Hindlimb muscle (tissue), 1 donor: ENCODE results near the gene SLC15A4. TPM values are rescaled to one million over a fixed set of nuclear protein-coding genes. Genes with fewer than 3 reads are reported as not detected.
"Not testable (repeated sequence)": the region's sequence is repeated elsewhere in the genome, so short reads cannot be mapped to it uniquely, and the experiment has no call there.

Source experiments
- DNase-seq: peaks from one replicate; pipeline ENCODE4 v3.0.0-alpha.2; 2013
- polyA plus RNA-seq: library from polyadenylated mRNA; unstranded; fragments of 120-200 nt; gene quantifications from one replicate; pipeline ENCODE4 v1.2.1, GENCODE V29; 2013; ENCODE audit not compliant: insufficient read length

SLC15A4 gene
- polyA plus RNA-seq, 1 donor: 24.5 TPM

DNA sequence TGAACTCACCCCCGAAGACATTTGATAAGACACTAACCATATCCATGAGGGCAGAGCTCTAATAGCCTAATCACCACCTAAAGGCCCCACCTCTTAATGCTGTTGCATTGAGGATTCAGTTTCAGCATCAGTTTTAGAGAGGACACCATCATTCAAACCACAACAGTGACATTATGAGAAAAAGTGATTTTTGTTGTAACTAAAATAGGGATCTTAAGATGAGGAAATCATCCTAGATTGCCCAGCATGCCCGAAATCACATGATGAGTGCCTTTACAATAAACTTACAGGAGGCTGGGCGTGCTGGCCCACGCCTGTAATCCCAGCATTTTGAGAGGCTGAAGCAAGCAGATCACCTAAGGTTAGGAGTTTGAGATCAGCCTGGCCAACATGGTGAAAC, 19.8 kb upstream of the SLC15A4 start:
- DNase-seq: no peak

DNA sequence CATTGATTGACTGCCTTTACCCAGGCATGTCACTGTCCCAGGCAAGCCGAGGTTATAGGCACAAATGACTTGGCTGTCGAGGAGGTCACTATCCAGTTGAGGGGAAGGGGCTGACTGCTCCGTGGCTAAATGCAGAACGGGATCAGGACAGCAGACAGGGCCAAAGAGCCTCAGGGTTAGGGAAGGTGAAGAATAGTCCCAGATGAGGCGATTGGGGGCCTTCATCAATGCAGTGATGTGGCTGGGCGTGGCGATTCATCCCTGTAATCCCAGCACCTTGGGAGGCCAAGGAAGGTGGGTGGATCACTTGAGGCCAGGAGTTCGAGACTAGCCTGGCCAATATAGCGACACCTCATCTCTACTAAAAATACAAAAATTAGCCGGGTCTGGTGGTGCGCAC, 18.8 kb upstream of the SLC15A4 start:
- no peak for DNase-seq

DNA sequence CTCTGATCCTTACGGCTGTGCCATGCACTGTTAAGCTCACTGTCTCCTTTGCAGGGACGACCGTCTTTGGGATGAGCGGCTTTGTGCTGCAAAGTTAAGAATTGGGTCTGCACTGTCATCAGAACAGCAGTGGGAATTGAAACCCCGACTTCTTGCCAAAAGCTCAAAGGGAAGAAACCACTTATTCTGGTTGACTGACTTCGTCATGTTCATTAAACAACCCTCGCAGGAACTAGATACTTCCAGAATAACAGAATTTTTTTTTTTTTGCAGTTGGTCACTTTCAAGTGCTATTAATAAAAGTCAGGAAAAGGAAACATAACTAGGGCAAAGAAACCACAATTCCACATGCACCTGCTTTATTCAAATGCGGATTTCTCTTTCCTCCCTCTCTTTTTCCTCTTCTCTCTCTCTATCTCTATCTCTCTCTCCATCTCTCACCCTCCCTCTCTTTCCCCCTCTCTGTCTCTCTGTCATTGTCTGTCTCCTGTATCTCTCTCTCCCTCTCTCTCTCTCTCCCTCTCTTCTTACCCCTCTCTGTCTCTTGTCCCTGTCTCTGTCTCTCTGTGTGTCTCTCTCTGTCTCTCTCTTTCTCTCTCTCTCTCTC, 17.2 kb upstream of the SLC15A4 start:
- no peak for DNase-seq

DNA sequence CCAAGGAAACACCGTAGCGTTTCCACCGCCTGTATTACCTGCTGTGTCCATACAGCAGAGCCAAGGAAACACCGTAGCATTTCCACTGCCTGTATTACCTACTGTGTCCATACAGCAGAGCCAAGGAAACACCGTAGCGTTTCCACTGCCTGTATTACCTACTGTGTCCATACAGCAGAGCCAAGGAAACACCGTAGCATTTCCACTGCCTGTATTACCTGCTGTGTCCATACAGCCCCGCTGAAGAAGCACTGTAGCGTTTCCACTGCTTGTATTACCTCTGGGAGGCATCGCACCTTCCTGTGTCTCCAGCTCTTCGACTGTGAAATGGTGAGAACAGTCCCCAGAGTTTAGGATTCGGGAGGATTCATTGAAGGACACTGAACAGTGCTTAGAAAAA, 16.1 kb upstream of the SLC15A4 start:
- not testable (repeated sequence) for DNase-seq

DNA sequence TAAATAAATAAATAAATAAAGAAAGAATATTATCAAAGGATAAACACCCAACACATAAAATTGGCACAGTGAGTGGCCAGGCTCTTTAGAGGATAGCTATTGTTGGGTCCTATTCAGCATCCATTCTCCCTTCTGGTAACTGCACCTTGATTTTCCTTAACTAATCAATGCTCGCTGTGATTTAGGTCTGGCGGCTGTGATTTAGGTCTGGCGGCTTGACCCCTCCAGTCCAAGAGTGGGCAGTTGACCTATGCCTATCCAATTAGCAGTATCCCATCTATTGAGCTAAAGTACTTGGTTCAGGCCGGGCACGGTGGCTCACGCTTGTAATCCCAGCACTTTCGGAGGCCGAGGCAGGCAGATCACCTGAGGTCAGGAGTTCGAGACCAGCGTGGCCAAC, 9.7 kb upstream of the SLC15A4 start:
- no peak for DNase-seq

DNA sequence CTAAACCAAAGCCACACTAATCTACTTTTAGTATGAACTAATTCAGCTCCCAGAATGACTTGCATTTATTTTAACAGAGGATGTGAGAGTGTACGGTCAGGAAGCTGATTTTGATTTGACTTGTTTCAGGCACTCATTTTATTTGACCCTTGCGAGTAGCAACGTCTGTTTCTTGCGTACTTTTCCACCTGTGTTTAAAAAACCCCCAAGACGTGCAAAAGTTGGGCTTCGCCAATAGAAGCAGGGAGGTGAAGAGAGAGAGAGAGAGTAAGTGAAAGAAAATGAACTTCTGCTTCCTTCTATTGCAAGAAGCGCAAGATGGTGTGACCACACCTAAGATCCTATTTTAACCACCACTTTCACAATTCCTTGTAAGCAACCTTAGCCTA, 6.7 kb upstream of the SLC15A4 start:
- DNase-seq: no peak

DNA sequence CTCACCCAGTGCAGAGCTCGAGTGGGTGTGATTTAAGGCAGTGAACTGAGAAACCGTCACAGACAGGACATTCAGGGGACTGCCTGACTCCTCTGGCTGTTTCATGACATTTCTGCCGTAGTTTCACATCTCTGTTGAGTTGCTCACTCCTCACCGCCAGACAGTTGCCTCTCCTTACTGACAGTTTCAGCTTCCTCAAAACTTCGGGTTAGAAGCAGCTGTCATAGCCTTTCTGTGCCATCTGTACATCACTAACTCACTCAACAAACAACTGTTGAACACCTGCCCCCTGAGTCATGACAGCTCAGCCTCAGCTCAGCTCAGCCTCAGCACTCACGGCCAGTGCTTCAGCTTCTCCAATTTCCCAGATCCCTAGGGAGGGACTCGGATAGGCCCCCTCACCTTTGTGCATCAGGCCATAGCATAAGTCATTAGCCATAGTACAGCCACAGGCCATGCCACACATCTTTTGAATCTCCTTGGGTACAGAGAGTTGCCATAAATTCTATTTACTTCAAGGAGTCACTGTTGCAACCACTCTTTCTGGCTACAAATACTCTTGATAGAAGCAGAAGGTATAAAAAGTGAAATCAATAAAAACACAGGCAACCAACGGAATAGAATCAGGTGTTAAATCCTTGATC, 6.2 kb upstream of the SLC15A4 start:
- no peak for DNase-seq

DNA sequence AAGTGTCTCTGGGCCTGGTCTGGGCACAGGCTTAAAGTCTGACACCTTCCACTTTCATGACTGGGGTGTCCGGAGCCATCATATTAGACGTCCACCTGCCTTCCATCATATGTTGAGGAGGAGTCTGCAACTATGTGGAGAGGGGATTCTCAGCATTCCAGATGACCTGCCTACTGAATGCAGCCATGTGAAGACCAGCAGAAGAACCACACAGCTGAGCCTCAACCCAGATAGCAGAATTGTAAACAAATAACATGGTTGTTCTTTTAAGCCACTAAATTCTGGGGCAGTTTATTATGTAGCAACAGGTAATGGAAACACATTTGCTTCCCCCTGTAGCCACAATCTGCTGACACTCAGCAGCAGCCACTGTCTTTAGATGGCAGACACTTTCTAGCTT, 4.0 kb upstream of the SLC15A4 start:
- DNase-seq: no peak

DNA sequence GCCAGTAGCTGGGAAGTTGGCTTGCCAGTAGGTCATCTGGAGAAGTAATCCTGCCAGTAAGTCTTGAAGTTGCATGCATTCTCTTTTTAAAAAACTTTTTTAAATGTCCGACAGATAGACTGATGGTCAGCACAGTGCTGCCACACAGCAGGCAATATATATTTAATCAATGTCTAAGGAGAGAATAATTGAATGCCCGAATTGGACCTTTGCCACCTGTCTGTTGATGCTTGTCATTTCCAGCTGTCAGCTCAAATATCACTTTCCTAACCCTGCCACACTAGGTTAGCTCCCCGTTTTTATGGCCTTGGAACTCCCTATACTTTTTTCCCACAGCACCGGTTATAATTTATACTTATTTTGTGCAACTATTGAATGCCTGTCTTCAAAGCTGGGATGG, 2.1 kb upstream of the SLC15A4 start:
- DNase-seq: no peak

DNA sequence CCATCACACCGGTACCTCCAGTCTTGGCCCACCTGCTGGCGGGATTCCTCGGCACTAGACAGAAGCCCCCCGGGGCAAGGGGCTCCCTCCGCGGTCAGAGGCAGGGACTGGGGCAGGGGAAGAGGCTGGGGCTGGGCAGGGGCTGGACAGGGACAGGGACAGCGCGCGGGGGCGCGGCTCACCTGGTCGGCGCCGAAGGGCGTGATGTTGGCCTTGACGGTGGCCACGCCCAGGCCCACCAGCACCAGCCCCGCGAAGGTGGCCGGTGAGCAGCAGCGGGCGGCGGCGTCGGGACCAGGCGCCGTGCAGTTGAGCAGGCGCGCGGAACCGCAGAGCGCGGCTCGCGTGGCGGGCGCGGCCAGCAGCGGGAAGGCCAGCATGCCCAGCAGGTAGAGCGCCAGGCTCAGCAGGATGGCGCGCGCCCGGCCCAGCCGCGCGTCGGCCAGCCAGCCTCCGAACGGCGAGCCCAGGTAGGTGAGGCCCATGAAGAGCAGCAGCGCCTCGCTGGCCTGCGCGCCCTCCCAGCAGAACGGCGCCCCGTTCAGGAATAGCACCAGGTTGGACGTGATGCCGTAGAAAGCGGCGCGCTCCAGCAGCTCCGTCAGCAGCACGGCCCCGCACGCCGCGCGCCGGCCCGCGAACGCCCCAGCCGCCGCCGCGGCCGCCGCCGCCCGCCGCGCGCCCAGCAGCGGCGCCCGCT, 392 bp downstream of the SLC15A4 start:
- no peak for DNase-seq

DNA sequence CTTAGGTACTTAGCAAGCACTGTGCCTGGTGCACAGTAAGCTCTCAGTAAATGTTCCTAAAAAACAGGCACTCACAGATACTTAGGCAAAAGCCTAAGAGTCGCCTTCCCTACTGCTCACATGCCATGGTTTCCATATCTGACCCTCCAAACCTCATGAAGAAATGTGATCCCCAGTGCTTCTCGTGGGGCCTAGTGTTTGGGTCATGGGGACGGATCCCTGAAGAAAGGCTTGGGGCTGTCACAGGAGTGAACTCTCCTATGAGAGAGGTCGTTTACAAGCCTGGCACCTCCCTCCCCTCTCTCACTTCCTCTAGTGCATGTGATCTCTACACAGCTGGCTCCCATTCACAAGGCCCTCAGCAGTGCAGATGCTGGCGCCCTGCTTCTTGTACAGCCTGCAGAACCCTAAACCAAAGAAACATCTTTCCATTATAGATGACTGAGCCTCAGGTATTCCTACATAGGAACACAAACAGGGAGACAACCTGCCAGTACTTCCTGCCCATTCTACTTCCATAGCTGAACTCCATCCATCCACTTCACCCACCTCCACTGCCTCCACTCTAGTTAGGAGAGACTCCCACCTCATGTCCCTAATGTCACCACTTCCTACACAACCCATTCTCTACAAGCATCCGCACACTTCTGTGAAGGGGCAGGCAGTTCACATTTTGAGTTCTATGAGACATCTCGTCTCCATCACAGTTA, 2.9 kb downstream of the SLC15A4 start:
- no peak for DNase-seq

DNA sequence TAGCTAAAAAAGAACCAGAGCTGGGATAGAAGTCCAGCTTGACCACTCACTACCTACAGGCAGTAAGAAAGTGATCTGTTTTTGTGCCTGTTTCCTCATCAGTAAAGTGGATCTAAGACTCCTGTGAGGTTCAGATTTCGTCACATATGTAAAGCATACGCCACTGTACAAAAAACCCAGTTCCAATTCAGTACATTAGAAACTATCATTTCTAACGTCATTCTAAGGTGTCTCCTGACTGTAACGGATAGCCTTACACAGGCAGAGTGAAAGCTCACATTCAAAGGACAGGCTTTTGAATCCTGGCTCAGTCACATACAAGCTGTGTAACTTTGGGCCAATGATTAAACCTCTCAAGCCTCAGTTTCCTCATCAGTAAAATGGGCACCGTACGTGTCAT, 3.5 kb downstream of the SLC15A4 start:
- no peak for DNase-seq

DNA sequence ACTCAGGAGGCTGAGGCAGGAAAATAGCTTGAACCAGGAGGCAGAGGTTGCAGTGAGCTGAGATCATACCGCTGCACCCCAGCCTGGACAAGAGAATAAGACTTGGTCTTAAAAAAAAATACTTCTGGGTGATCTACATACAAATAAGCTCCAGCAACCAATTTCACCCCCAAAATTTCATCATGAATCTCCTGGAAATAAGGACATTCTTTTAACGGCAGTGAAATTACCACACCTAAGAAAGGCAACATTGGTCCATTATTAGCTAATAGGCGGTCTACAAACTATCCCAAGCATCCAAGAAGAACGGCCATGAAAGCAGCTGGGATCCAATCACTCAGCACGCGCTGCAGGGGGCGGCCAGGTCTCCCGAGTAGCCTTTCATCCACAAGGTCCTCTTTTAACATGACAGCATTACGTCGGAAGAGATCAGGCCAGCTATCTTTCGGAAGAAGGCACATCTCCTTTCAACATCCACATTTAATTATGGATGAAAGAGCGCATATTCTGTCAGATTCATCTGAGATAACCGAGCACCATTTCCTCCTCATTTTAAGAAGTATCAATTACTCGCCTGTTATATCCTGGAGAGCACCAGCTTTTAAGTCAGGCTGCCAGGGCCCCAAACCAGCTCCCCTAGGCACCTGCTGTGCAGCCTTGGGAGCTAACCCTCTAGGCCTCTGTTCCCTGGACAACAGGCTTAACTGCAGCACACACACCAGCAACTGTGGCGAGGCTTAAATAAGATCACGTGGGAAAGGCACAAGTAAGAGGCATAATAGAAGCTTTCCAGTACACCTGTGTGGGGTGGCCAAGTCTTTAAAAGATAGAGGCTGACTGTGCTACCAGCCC, 4.2 kb downstream of the SLC15A4 start:
- DNase-seq: no peak

DNA sequence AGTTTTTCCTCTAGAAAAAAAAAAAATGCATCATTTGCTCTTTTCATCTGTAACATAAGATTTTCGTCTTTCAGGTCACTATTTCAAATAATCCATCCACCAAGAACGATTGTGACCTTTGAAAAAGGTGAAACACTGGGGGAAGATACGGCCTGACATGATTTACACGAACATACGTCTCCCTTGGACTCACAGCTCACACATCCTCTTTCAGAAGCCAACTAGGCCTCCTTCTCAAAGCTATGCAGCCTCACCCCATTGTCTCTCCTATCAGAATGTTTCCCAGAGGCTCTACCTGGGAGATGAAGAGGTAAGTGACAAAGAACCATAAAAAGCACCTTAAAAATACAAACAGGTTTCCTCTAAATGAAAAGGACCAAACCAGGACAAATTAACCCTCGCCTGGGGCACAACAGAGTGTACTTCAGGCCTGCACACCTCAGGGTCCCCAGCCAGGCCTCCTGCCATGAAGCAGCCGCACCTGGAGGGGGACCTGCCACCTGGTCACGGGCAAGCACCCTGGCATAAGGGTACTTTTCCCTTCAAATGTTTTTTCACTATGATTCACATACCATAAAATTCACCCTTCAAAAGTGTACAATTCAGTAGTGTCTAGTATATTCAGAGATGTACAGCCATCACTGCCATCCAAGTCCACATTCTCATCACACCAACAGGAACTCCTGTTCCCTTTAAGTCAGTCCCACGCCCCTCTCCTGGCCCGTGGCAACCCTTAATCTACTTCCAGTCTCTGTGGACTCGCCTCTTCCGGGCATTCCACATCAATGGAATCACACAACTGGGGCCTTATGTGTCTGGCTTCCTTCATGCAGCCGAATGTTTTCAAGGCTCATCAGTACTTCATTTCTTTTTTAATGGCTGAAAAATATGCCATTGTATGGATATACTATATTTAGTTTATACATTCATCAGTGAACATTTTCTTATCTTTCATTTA, 5.4 kb downstream of the SLC15A4 start:
- no peak for DNase-seq

DNA sequence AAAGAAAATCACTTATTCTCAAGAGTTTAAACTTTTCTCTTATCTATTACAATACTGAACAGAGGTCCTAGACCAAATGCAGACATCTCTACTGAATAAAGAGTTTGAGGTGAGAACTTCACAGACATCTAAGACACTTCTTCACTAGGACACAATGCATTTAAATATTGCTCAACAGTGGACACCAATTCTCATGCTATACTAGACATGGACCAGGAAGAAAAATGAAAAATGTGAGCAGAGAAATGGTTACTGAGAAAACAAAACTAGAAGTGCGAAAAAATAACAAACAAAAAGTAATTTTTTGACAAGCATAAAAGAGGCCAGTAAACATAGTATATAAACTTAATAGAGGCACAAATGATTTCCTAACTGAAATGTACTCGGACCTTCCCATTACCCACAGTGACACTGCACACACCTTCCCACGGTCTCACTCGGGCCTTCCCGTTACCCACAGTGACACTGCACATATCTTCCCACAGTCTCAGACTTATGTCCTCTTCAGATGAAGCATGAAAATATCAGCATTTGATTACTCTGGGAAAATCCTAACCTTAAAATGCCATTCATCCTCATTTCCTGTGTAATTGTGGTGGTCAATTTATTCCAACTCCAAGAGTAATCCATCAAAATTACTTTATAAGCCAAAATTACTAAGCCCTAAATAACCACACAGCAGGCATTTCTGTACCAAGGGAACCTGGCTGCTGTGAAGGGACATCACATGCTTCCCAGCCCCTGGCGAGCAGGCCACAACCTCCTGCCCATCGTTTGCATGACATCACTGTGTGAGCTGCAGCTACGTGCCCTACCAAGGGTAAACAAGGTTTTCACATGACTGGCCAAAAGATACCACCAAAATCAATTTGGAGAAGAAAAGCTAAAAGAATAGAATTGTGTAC, 6.4 kb downstream of the SLC15A4 start:
- DNase-seq: no peak

DNA sequence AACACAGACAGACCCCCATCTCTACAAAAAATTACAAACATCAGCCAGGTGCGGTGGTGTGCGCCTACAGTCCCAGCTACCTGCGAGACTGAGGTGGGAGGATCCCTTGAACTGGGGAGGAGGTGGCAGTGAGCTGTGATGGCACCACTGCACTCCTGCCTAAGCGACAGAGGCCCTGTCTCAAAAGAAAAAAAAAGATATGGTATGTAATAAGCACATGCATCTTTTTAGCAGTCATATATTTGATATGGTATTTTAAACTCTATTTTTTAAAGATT, 7.2 kb downstream of the SLC15A4 start:
- no peak for DNase-seq

DNA sequence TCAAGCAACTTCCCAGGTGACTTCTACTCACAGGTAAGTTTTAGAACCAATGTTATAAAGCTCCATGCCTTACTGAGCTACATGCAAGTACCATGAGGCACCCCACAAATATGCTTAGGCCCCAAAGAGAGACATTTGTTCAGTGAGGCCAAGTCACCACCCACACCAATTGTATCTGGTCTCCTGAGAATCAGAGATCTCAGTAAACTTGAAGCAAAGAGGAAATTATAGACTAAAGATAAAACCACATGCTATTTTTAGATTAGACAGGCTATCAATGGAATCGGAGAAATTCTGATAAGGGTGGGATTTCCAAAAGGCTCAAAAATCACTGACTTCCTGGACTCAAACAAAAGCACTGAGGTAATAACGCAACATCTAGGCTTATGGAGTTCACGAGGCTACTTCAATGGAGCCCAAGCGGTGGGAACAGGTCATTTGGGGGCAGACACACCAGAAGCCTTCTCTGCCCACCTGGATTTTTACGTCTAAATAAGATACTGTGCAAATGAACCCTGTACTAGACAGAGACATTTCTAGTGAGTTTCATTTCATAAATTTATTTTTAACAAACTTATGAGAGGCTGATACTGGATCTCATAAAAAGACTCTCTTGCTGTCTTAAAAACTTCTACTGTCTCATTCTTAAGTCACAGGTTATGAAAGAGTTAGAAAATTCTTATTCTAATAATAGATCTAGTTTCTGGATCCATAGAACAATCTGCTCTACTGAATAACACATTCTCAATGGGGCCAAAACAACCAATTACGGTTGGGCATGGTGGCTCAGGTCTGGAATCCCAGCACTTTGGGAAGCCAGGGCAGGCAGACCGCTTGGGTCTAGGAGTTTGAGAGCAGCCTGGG, 7.7 kb downstream of the SLC15A4 start:
- no peak for DNase-seq

DNA sequence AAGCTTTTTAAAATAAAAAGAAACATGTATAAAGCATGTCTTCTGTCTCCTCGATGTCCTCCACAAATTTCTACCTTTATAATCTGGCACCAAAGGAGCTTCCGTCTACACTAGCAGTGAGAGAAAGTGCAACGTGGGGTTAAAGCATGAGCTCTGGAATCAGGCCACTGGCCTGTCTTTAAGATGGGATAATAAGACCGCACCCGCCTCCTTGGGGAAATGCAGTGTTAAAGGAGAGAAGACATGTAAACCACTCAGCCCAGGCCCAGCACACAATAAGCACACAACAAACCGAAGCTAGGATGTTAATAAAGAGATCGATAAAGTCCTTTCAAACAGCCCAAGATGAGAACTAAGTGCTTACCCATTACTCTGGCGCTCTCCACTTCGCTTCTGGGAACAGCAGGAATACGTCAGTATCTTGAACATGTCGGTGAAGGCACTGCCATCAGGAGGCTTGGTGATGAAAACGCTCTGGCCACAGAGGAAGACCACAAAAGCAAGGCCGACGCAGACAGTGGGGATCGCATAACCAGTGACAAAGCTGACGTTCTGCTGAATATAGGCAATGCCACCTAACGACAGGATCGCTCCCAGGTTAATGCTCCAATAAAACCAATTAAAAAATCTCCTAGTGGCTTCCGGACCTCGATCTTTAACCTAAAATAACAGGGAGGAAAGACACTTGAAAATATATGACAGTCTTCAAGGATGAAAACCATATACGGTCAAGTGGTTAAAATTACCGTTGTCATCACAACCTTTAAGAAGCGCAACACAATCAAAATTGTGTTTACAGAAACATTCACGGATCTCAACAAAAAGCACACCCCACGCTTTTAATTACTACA, 9.1 kb downstream of the SLC15A4 start:
- no peak for DNase-seq

DNA sequence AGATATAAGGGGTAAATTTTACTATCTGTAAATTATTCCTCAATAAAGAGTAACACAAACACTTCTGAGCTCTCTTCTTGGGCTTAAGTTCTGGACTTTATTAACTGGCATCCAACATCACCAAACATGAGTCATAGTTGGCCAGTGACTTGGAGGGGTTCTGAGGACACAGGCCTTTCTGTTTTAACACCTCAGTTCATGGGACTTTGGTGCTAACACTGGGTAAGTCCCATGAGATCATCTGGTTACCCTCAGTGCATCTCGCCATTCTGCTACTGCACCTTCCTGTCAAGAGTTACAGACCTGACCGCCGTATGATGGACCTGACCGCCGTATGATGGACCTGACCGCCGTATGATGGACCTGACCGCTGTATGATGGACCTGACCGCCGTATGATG, 9.9 kb downstream of the SLC15A4 start:
- DNase-seq: no peak
